Fibroblast of peridontal ligament (primary cell): ENCODE measurements around the gene IL5.
"Not testable (repeated sequence)": the region's sequence is repeated elsewhere in the genome, so short reads cannot be mapped to it uniquely, and the experiment has no call there.

Experiments used
- DNase-seq: peaks from one replicate; pipeline ENCODE4 v3.0.0-alpha.2; 2010; ENCODE audit errors: extremely low read depth

Gene IL5

DNA sequence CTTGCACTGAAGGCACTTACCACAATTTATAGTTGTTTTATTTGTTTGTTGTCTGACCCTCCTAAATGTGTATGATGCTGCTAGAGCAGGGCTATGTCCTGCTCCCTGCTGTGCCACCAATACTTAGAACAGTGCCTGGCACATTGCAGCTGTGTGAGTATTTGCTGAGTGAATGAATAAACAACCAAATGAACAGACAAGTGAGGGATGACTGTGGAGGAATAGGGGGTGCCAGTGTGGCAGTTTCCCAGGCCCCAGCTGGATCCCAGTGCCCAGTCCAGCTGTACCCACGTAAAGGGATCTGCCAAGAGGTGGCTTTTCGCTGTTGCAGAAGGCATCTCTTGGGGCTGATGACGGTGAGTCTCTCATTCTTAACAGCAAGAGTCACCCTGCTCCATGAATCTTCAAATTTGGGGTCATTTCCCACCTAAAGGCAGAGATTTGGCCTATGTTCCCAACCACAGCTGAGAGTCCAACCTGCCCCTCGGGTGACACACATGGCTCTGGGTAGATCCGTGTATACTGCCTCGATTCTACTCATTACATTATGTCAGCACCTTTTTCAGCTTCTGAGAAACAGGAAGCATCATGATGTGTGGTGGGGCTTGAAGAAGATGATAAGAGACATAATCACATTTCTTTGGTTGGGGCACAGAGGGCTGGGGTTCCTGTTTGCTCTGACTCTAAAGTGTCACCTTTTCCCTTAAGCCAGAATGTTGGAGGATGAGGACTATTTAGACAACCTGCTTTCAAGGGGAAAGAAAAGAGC, 14.3 kb downstream of the IL5 start:
- DNase-seq = no peak

DNA sequence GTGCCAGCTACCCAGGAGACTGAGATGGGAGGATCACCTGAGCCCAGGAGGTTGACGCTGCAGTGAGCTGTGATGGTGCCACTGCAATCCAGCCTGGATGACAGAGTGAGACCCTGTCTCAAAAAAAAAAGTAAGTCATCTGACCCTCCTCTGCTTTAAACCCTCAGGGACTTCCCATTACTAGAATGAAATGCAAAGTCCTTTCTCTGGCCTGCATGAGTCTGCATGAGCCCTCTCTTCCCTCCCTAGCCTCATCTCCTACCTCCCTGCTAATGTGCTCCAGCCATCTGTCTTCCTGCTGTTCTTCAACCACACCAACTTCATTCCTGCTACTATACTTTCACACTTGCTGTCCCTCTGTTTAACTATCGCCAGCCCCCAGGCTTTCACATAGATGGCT, 15.3 kb downstream of the IL5 start:
- DNase-seq = no peak

DNA sequence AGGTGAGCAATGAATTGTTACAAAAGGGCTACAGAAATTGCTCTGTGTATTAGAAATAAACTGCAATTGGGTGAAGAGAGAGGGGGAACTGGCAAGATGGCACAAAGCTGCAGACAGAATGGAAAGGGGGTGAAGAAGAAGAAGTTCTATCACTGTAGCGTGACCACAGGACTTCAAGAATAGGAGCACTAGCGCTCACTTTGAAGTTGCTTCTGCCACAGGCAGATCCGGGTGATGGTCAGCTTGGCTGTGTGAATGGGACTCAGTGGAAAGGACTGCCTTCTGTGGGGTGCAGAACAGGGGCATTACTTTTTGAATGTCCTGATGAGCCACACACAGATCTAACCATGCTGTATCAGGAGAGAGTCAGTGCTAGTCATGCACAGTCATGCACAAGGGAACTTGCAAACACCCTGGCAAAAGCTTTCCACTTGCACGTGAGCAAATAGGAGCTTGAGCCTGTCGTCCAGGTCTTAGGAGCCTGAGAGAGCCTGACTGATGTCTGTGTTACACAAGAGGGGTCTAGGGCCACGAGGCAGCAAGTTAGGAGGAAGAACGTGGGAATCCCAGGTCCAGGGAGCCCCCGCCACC, 16.3 kb downstream of the IL5 start:
- DNase-seq = no peak

DNA sequence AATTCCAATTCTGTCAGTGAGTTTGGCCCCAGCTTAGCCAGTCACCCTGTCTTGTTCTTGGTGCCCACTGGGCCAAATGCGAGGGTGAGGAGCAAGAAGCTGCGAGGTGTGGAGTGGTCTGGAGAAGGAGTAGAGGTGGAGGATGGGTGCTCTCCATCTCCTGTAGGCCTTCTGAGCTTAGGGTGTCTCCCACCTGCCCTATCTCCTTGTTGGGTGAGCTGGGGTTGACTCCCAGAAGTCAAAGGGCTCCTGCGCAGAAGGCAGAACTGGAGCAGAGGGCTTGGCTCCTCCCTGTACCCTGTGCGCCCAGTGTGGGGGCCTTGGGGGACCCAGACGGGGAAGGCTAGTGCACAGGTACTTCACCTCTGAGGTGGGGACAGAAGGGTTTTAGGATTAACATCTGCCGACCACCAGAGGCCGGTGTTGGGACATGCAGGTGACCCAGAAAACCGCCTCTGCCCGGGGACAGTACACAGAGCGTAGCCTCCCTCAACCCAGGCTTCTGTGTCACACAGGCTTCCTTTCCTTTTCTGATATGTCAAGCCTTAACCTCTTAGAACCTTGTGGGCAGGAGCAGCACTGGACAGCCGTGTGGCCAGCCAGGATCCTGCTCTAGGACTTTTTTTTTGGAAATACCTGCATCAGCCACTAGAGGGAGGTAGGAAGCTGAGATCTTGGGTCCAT, 16.9 kb downstream of the IL5 start:
- DNase-seq = peak; percentile 62

DNA sequence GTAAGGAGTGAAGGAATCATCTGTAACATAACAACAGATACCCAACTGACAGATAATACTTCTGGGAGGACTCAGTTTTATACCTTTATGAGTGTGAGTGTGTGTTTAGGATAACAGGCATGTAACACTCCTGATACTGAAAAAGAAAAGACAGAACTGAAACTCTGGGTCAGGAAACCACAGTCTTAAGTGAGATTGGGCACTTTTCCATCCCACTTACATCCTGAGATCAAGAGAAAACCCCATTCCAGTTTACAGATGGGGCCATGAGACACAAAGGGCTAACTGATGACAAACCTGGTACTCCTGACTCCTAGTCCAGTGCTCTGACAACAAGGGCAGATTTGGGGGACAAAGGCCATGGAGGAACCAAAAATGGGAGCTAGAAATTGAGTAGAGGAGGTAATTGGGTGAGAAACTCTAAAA, 18.0 kb downstream of the IL5 start:
- DNase-seq = no peak

DNA sequence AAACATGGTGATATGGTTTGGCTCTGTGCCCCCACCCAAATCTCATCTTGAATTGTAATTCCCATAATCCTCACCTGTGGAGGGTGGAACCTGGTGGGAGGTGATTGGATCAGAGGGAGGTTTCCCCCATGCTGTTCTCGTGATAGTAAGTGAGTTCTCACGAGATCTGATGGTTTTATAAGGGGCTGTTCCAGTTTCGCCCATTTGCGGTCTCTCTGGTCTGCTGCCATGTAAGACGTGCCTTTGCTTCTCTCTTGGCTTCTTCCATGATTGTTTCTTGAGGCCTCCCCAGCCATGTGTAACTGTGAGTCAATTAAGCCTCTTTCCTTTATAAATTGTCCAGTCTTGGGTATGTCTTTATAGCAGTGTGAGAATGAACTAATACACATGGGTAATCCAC, 18.4 kb downstream of the IL5 start:
- not testable (repeated sequence) for DNase-seq

DNA sequence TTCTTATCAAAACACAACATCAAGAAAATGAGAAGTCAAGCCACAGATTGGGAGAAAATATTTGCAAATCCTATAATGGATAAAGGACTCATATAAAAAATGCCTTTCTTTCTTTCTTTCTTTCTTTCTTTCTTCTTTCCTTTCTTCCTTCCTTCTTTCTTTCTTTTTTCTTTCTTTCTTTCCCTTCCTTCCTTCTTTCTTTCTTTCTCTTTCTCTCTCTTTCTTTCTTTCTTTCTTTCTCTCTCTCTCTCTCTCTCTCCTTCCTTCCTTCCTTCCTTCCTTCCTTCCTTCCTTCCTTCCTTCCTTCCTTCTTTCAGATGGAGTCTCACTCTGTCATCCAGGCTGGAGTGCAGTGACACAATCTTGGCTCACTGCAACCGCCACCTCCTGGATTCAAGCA, 21.3 kb downstream of the IL5 start:
- DNase-seq = not testable (repeated sequence)

DNA sequence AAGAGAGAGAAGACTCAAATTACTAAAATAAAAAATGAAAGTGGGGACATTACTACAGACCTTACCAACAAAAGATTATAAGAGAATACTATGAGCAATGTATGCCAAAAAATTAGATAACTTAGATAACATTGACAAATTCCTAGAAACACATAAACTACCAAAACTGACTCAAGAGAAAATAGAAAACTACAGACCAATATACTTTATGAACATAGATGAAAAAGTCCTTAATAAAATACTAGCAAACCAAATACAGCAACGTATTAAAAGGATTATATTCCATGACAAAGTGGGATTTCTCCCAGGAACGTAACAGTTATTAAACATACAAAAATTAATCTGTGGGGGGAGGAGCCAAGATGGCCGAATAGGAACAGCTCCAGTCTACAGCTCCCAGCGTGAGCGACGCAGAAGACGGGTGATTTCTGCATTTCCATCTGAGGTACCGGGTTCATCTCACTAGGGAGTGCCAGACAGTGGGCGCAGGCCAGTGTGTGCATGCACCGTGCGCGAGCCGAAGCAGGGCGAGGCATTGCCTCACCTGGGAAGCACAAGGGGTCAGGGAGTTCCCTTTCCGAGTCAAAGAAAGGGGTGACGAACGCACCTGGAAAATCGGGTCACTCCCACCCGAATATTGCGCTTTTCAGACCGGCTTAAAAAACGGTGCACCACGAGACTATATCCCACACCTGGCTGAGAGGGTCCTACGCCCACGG, 29.5 kb downstream of the IL5 start:
- DNase-seq = not testable (repeated sequence)

DNA sequence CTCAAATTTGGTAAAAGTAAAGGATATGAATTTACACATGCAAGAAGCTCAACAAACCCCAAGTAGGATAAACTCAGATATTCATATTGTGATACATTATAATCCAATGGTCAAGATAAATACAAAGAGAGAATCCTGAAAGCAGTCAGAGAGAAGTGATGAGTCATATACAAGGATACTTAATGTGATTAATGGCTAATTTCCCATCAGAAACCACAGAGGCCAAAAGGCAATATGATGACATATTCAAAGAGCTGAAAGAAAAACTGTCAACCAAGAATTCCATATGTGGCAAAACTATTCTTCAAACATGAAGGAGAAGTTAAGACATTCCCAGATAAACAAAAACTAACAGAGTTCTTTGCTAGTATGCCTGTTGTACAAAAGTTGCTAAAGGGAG, 33.2 kb downstream of the IL5 start:
- no peak for DNase-seq

DNA sequence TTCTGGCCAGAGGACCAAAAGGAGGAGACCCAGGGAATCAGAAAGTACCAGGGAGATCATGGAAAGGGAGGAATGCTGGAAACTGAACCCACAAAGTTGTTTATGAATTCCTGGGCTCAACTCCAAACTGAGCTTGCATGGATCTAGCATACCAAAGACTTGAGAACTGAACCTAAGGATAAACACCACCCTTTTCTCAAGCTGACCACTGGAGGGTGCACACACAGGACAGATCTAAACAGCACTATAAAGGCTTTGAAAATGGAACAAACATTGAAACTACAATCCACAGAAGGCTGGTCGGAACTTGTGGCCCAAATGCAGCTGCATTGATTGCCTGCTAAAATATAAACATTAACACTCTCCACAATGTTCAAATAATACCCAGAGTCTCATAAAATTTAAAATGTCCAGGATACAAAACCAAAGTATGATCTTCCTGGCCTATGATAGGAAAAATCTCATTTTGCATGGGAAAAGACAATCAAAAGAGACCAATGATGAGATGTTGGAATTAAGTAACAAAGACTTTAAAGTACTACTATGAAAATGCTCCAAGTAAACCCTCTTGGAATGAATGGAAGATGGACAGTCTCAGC, 37.1 kb downstream of the IL5 start:
- DNase-seq = peak; percentile 99

DNA sequence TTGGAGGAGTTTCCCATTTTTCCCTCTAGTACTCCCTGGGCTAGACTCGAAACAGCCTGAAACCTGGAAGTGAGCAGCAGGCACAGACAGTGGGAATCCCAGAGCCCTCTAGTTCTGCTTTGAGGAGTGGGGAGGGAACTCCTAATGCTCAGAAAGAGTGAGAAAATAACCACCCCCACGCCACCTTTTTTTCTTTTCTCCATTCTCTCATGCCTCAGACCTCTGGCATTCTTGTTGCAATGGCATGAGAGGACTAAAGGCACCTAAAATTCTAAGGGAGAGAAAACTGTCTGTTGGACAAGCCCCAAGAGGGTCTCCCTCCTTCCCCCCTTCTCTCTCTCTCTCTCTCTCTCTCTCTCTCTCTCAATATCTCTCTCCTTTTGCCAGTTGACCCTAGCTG, 37.7 kb downstream of the IL5 start:
- DNase-seq = peak; percentile 53

DNA sequence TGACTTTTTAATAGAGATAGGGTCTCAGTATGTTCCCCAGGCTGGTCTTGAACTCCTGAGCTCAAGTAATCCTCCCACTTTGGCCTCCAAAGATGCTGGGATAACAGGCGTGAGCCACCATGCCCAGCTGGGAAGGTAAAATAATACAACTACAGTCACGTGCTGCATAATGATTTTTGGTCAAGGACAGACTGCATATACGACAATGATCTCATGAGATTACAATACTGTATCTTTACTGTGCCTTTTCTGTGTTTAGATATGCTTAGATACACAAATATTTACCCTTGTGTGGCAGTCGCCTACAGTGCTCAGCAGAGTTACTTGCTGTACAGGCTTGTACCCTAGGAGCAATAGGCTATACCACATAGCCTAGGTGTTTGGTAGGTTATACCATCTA, 38.6 kb downstream of the IL5 start:
- DNase-seq = no peak

DNA sequence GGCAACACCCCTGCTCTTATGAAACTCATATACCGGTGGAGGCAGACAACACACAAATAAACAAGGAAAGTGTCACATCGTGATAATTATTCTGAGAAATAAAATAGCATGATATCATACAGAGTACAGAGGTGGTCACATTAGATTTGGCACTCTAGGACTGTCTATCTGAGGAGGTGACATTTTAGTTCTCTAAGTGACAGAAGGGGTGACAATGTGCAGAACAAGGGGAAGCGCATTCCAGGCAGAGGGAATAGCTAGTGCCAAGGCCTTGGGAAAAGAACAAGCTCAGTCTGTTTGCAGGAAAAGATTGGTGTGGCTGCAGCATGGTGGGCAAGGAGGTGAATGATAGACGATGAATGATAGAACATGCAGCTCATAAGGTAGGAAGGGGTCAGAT, 40.1 kb downstream of the IL5 start:
- DNase-seq = no peak

DNA sequence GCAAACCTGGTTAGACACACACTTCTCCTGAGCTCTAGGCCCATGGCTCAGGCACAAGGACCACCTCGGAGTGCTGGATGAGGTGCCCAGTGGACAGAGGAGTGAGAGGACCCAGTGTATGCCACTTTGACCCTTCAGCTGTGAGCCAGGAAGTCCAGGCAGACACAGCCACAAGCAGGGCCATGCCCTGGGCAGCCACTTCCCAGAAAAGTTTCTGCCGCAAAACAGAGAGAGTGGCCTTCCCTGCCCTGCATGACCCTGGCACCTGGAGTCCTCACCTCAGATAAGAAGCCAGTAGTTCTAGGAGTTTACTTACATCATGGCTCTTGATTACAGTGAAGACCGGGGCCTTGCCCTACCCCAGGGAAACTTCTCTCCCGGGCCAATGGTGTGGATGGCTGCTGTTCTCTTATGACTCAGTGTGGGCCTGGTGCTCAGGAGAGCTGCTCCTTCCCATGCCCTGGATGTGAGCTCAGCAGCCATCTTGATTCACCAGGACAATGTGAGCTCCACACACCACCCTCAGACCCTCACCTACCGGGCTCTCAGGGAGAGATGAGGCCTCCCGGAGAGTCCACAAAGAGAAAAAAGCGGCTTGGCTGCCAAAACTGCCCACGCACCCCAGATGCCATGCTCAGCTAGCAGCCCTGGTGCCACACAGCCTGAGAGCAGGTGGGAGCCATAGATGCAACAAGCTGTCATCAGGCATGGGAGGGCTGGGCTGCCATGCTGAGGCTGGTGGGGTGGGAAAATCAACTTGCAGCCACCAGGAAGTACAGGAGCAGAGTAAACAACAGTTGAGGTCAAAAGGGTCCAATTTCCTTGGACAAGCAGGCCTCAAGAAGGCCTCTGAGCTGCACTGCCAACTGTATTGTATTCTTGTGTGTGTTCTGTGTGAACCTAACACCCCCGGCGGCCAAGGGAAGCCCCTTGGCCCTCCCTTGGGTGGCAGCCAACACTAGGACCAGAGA, 41.1 kb downstream of the IL5 start:
- peak; percentile 41 for DNase-seq

DNA sequence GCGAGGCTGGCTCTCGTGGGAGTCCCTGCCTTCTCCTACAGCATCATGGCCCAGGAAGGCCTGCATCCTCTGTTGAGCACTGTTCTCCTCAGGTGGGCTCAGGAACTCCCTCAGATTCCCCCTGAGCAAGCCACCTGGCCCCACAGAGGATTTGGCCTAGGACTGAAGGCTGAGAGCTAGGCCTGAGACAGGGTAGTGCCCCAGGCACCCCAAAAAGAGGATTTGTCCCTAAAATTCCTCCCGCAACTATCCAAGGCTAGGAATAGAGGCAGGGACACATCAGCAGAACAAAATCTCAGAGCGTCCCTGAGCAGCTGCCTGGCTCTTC, 41.7 kb downstream of the IL5 start:
- DNase-seq = no peak

DNA sequence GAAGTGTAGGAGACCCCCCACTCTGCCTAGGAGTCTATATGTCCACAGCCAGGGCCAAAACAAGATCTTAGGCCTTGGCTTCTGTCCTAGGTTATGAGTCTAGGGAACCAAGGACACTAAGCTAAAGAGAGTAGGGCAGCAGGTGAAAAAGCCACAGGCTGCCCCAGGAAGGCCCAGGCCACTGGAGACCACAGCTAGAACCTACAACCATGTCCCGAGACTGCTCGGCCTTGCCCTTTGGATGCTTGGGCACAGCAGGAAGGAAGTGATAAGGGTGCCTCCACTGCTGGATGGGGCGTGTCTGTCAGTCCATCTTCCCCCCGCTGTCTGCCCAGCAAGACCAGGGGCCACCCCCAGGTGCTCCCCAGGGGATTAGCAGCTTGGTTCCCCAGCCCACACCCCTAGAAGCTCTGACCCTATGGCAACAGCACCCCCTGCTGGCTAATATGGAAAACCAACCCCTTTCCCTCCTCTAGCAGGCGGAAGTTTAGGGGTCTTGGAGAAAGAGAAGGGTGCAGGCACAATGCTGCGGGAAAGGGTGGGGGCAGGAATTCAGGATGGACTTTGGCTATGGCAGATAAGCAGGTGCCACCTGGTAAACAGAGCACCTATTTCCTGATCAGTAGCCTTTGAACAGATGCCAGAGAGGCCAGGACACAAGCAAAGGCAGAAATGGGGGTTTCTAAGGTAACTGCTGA, 42.2 kb downstream of the IL5 start:
- peak; percentile 59 for DNase-seq

DNA sequence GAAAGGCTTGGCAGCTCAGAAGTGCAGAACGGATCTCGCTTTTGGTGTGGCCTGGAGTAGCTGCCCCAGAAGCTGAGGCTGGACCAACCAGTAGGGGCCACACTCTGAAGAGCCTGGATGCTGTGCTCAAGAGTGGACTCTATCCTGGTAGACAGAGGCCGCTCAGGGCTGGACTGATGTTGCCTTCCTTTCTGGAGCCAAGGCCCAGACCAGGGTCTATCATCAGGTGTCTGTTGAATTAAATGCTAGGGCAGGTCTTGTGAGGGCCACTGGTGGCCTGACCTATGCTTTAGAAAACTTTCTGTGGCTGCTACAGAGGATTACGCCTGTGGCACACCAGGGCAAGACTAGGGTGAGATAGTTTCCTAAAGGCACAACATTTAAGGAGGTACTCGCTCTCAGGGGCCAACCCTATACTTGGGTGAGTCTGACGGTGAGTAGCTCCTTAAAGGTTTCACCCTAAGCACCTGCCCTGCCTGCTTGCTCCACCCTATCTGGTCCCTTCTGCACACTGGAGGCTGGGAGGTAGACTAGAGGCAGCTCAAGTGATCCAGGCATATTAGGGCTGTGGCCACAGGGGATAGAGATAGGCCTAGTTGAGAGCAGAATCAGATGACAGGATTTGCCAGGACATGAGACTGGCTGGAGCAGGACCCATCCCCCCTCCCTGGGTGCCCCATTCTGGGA, 42.9 kb downstream of the IL5 start:
- no peak for DNase-seq

DNA sequence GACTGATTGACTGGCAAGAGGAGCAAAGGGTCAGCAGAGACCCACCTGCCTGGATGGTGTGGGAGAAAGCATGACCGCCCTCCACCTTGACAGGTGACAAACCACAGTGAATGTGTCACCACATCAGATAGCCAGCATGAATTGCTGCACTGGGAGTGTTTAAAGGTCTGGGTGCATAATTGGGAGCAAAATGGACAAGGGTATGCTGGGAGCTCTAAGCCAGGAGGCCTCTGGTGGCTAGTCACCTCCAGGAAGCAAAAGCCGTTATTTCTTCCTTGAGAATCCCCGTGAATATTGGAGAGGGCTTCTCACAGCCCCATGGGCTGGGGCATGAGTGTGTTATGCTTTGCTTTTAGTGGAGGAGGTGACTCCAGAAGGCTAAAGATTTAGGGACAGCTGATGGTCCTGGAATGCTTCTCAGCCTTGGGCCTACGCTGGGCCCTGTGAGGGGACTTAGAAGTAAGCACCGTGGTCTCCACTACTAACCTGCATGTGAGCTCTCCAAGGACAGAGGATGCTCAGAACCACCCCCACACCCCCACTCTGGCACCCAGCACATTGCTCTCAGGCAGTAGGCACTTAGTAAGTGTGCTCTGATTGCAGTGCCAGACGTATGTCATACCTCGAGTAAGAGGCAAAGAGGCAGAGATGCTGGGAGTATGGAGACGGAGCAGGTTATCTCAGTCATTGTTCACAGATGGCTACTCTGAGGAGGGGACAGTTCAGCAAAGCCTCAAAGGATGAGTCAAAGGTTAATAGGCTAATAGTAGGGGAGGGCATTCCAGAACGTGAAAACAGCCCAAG, 43.7 kb downstream of the IL5 start:
- no peak for DNase-seq

DNA sequence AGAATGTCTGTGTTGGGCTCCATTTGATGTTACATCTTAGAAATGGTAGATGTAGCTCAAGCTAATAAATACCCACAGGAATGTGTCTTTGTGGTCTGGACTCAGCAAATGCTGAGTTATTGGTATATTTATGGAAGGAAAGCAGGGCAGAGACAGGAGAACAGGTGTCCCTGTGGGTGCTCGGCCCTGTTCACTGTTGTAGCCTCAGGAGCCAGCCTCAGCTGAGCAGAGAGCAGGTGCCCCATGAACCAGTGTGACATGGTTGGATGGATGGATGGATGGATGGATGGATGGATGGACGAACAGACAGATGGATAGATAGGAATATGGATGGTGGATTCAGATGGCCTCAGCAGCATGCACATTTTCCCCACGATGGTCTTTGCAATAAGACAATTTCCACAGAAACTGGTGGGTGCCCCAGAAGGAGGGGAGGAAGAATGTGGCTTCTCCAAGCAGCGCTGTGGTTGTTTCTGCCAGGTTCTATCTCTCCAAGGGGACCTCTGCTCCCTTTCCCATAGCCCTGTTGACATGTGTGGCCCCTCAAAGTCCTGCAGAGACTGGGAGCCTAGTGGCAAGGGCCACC, 44.5 kb downstream of the IL5 start:
- no peak for DNase-seq
